Prostate gland (tissue), 2 donors: ENCODE results near the gene RARG. TPM values are rescaled to one million over a fixed set of nuclear protein-coding genes. Genes with fewer than 3 reads are reported as not detected.
"Not testable (repeated sequence)": the region's sequence is repeated elsewhere in the genome, so short reads cannot be mapped to it uniquely, and the experiment has no call there.

Experiments
- DNase-seq: peaks from one replicate; pipeline ENCODE4 v3.0.0-alpha.2; 2019; ENCODE audit warnings: low spot score
- H3K27ac ChIP-seq, 2 donors: fragments of 200-600 bp; sonication (generic); 2 replicates each; pipeline ENCODE4 v1.5.1; 2017 to 2019
- H3K27me3 ChIP-seq: fragments of 200-600 bp; sonication (generic); replicated peaks from 2 replicates; pipeline ENCODE4 v1.5.1; 2019; ENCODE audit not compliant: insufficient read depth
- H3K36me3 ChIP-seq, 2 donors: fragments of 200-600 bp; sonication (generic); 1 replicate in 1 of 2; 2 replicates in 1 of 2; pipeline versions ENCODE4 v1.5.1 to v1.8.1; 2017 to 2019
- H3K4me1 ChIP-seq: fragments of 200-600 bp; sonication (generic); replicated peaks from 2 replicates; pipeline ENCODE4 v1.5.1; 2019
- H3K4me3 ChIP-seq, 2 donors: fragments of 200-600 bp; sonication (generic); 2 replicates each; pipeline ENCODE4 v1.5.1; 2017 to 2019
- H3K9me3 ChIP-seq: fragments of 200-600 bp; sonication (generic); 2 replicates; pipeline ENCODE4 v1.5.1; 2017
- CTCF ChIP-seq, 4 experiments: fragments of 200-600 bp in 2 of 4; fragments of 450-650 bp in 2 of 4; sonication (generic) in 2 of 4; IDR thresholded peaks; 1 replicate in 3 of 4; 2 replicates in 1 of 4; pipeline ENCODE4 v1.5.1; 2016 to 2019; ENCODE audit warnings: antibody characterized with exemption in 4 of 4, mild to moderate bottlenecking in 2 of 4, moderate library complexity in 2 of 4
- POLR2A ChIP-seq: fragments of 450-650 bp; IDR thresholded peaks from one replicate; pipeline ENCODE4 v1.6.1; 2016; ENCODE audit warnings: antibody characterized with exemption, mild to moderate bottlenecking
- POLR2AphosphoS5 ChIP-seq: sonication (generic); formaldehyde crosslinking; IDR thresholded peaks from one replicate; pipeline ENCODE4 v1.6.1; 2017; ENCODE audit warnings: antibody characterized with exemption
- WGBS: methylation state at CpG from one replicate; pipeline ENCODE4 v1.1.5; 2018; 5-methylcytosine and 5-hydroxymethylcytosine counted together
- intact Hi-C: fragments of 100-400 bp; cut with DNase I; formaldehyde crosslinking; loops from one replicate; pipeline ENCODE4 v1.14.2; 2022
- total RNA-seq, 2 donors: library from RNA; depleted of rRNA; stranded (reverse); fragments of >200 nt; gene quantifications; one replicate each; pipeline ENCODE4 v1.1.0, GENCODE V29; 2016

The RARG gene
- total RNA-seq, 2 donors from 2014 or later, result 28.9 to 30.4 TPM

GRCh38 chr12:53179687-53180219 lies 52.3 kb downstream of the RARG start:
- intact Hi-C loops, result no loop called here
- WGBS, result 18% methylated on average over 12 of the region's 12 CpGs
- H3K27ac ChIP-seq, result peak overlapping the region; percentile 96 to 97
- peaks cover under 1 to 4% of the 10 kb centered on the region in 2 donors for H3K36me3 ChIP-seq
- TF ChIP-seq POLR2AphosphoS5, result no peak
- TF ChIP-seq CTCF (IDR thresholded peaks at IDR 0.05), result no peak
- TF ChIP-seq POLR2A, result no peak
- no peaks in the 10 kb centered on the region for H3K27me3 ChIP-seq
- no peaks in the 10 kb centered on the region for H3K9me3 ChIP-seq
- DNase-seq, result no peak
- peaks cover 16% of the 10 kb centered on the region for H3K4me1 ChIP-seq
- H3K4me3 ChIP-seq, result peak overlapping the region; percentile 76 to 79

- H3K9me3 ChIP-seq, H3K27ac ChIP-seq, intact Hi-C loops, H3K27me3 ChIP-seq, DNase-seq, H3K36me3 ChIP-seq, H3K4me3 ChIP-seq: not testable (repeated sequence)
- WGBS, result 92% methylated on average over 14 of the region's 14 CpGs
- peaks cover 16% of the 10 kb centered on the region for H3K4me1 ChIP-seq
Measured at GRCh38 chr12:53178803-53179202, 53.2 kb downstream of the RARG start.

GRCh38 chr12:53177447-53177846 lies 54.6 kb downstream of the RARG start:
- H3K4me3 ChIP-seq, intact Hi-C loops, H3K36me3 ChIP-seq, DNase-seq, H3K27me3 ChIP-seq, H3K9me3 ChIP-seq: not testable (repeated sequence)
- WGBS, result 77% methylated on average over 6 of the region's 6 CpGs
- peak overlapping the region in 1 of 2 donors; percentile 14 for H3K27ac ChIP-seq
- H3K4me1 ChIP-seq, result peaks cover 16% of the 10 kb centered on the region

- Histone ChIP-seq H3K4me1 (peaks cover 16% of the 10 kb centered on the region), H3K36me3 (no peaks in the 10 kb centered on the region), H3K4me3 (no peak overlapping the region), H3K27ac (no peak overlapping the region), H3K9me3 (no peaks in the 10 kb centered on the region), H3K27me3 (no peaks in the 10 kb centered on the region)
- 93% methylated on average over 3 of the region's 3 CpGs for WGBS
- TF ChIP-seq POLR2AphosphoS5 (no peak), POLR2A (no peak), CTCF (IDR thresholded peaks at IDR 0.05) (no peak)
- DNase-seq, result no peak
- intact Hi-C loops, result no loop called here
Measured at GRCh38 chr12:53176750-53177149, 55.3 kb downstream of the RARG start.

GRCh38 chr12:53174881-53175491 lies 57.0 kb downstream of the RARG start:
- H3K9me3 ChIP-seq, result no peaks in the 10 kb centered on the region
- peak overlapping the region in 1 of 2 donors; percentile 64 for H3K27ac ChIP-seq
- no peaks in the 10 kb centered on the region for H3K27me3 ChIP-seq
- no peak overlapping the region for H3K4me3 ChIP-seq
- TF ChIP-seq CTCF (IDR thresholded peaks at IDR 0.05) (peak in 2 of 4 experiments; percentile 4 to 31), POLR2A (no peak), POLR2AphosphoS5 (peak; percentile 63)
- peak; percentile 73 for DNase-seq
- WGBS, result 64% methylated on average over 4 of the region's 4 CpGs
- no peaks in the 10 kb centered on the region for H3K36me3 ChIP-seq
- peaks cover 21% of the 10 kb centered on the region for H3K4me1 ChIP-seq
- intact Hi-C loops, result no loop called here
